ENCODE results near the gene ARG1. TPM values are rescaled to one million over a fixed set of nuclear protein-coding genes. Genes with fewer than 3 reads are reported as not detected.
"Not testable (repeated sequence)": the region's sequence is repeated elsewhere in the genome, so short reads cannot be mapped to it uniquely, and the experiment has no call there.

Gene ARG1
- under 1 TPM; 0.21 to 0.74 TPM for total RNA-seq

GRCh38 chr6:131572686-131573415 is at the start of gene ARG1:
TSS of gene ARG1 (plus strand) at chr6:131573226. CDS start at chr6:131573283, 57 bp downstream.
- Histone ChIP-seq H3K36me3 (no peaks in the 10 kb centered on the region), H3K4me1 (no peaks in the 10 kb centered on the region), H3K27me3 (no peaks in the 10 kb centered on the region), H3K9me3 (no peaks in the 10 kb centered on the region), H3K9ac (ENCODE audit: low read depth in 2 of 2, low read length in 2 of 2) (no peak within 1 kb of the TSS), H3K4me3 (no peak within 1 kb of the TSS), H3K27ac (no peak within 1 kb of the TSS)
- DNase-seq = no peak
- intact Hi-C loops (cut with DNase I) = no loop called here
- TF ChIP-seq CTCF (IDR thresholded peaks at IDR 0.05) = no peak

GRCh38 chr6:131523988-131524673 is 48.9 kb upstream of the ARG1 start:
- Histone ChIP-seq H3K4me1 (no peaks in the 10 kb centered on the region), H3K9me3 (no peaks in the 10 kb centered on the region), H3K9ac (ENCODE audit: low read depth in 2 of 2, low read length in 2 of 2) (no peak overlapping the region), H3K36me3 (no peaks in the 10 kb centered on the region), H3K4me3 (no peak overlapping the region), H3K27me3 (no peaks in the 10 kb centered on the region), H3K27ac (no peak overlapping the region)
- no peak for TF ChIP-seq CTCF (IDR thresholded peaks at IDR 0.05)
- DNase-seq = no peak
- intact Hi-C loops (cut with DNase I) = no loop called here

- H3K4me1 ChIP-seq = no peaks in the 10 kb centered on the region
- no peaks in the 10 kb centered on the region for H3K36me3 ChIP-seq
- no peaks in the 10 kb centered on the region for H3K27me3 ChIP-seq
- no peak for DNase-seq
- no peak overlapping the region for H3K27ac ChIP-seq
- H3K9me3 ChIP-seq = no peaks in the 10 kb centered on the region
- H3K4me3 ChIP-seq = no peak overlapping the region
- no peak for TF ChIP-seq CTCF (IDR thresholded peaks at IDR 0.05)
- H3K9ac ChIP-seq (ENCODE audit: low read depth in 2 of 2, low read length in 2 of 2) = no peak overlapping the region
- intact Hi-C loops (cut with DNase I) = no loop called here
These were observed 48.2 kb upstream of the ARG1 start for GRCh38 chr6:131524695-131525336.

- not testable (repeated sequence) for H3K9ac ChIP-seq (ENCODE audit: low read depth in 2 of 2, low read length in 2 of 2); H3K27ac ChIP-seq; H3K4me3 ChIP-seq; H3K9me3 ChIP-seq; H3K36me3 ChIP-seq; DNase-seq; H3K27me3 ChIP-seq; H3K4me1 ChIP-seq
- intact Hi-C loops (cut with DNase I) = loop anchor here (5.0 to 10.0 kb wide), 2 partner anchors 334 to 646 kb away; no protein-coding TSS in a partner anchor
These were observed 42.1 kb upstream of the ARG1 start for GRCh38 chr6:131530936-131531335.

- H3K27ac ChIP-seq; H3K27me3 ChIP-seq; H3K4me1 ChIP-seq; H3K9me3 ChIP-seq; DNase-seq; H3K36me3 ChIP-seq; H3K4me3 ChIP-seq; H3K9ac ChIP-seq (ENCODE audit: low read depth in 2 of 2, low read length in 2 of 2): not testable (repeated sequence)
- intact Hi-C loops (cut with DNase I) = loop anchor here (5.0 to 10.0 kb wide), 2 partner anchors 334 to 647 kb away; no protein-coding TSS in a partner anchor
These were observed 41.3 kb upstream of the ARG1 start for GRCh38 chr6:131531681-131532080.

- no peak for TF ChIP-seq CTCF (IDR thresholded peaks at IDR 0.05)
- Histone ChIP-seq H3K4me3 (no peak overlapping the region), H3K9ac (ENCODE audit: low read depth in 2 of 2, low read length in 2 of 2) (no peak overlapping the region), H3K27ac (no peak overlapping the region), H3K36me3 (no peaks in the 10 kb centered on the region), H3K9me3 (no peaks in the 10 kb centered on the region), H3K27me3 (no peaks in the 10 kb centered on the region), H3K4me1 (no peaks in the 10 kb centered on the region)
- intact Hi-C loops (cut with DNase I) = loop anchor here (5.0 to 10.0 kb wide), 2 partner anchors 335 to 648 kb away; no protein-coding TSS in a partner anchor
- DNase-seq = no peak
These were observed 40.4 kb upstream of the ARG1 start for GRCh38 chr6:131532580-131533039.

GRCh38 chr6:131538615-131539014 is 34.4 kb upstream of the ARG1 start:
- not testable (repeated sequence) for H3K9ac ChIP-seq (ENCODE audit: low read depth in 2 of 2, low read length in 2 of 2); H3K36me3 ChIP-seq; H3K4me3 ChIP-seq; DNase-seq; H3K9me3 ChIP-seq; H3K4me1 ChIP-seq; H3K27me3 ChIP-seq; H3K27ac ChIP-seq
- intact Hi-C loops (cut with DNase I) = loop anchor here (10.0 kb wide), 1 partner anchor 654 kb away; no protein-coding TSS in a partner anchor

All from colonic mucosa (tissue), 4 donors.